Measurements from ENCODE around the gene TBC1D2B. TPM values are rescaled to one million over a fixed set of nuclear protein-coding genes. Genes with fewer than 3 reads are reported as not detected.
A peak's percentile ranks its signal among the peaks of the same experiment; 100 is the strongest.

The TBC1D2B gene
- total RNA-seq, 1 donor from 2014 or later = 13.7 TPM

- no peak overlapping the region for H3K4me3 ChIP-seq (ENCODE audit: low read depth, low read length)
- no peak for TF ChIP-seq CTCF (IDR thresholded peaks at IDR 0.05; ENCODE audit: insufficient read depth, low read length, severe bottlenecking)
- H3K36me3 ChIP-seq (ENCODE audit: control insufficient read depth, insufficient read depth, low read length) = peaks cover 3% of the 10 kb centered on the region
- no peaks in the 10 kb centered on the region for H3K27me3 ChIP-seq (ENCODE audit: control insufficient read depth, insufficient read depth, low read length)
- FAIRE-seq = no peak
- DNase-seq (ENCODE audit: low read depth) = no peak
Observed at GRCh38 chr15:78033864-78034263, 43.6 kb downstream of the TBC1D2B start.

- FAIRE-seq (no peak), DNase-seq (ENCODE audit: low read depth) (no peak)
- Histone ChIP-seq H3K27me3 (ENCODE audit: control insufficient read depth, insufficient read depth, low read length) (no peaks in the 10 kb centered on the region), H3K4me3 (ENCODE audit: low read depth, low read length) (no peak overlapping the region), H3K36me3 (ENCODE audit: control insufficient read depth, insufficient read depth, low read length) (peaks cover 3% of the 10 kb centered on the region)
- TF ChIP-seq CTCF (IDR thresholded peaks at IDR 0.05; ENCODE audit: insufficient read depth, low read length, severe bottlenecking) = no peak
Observed at GRCh38 chr15:78032671-78033070, 44.8 kb downstream of the TBC1D2B start.

- FAIRE-seq (peak; percentile 13), DNase-seq (ENCODE audit: low read depth) (no peak)
- H3K36me3 ChIP-seq (ENCODE audit: control insufficient read depth, insufficient read depth, low read length) = peaks cover 15% of the 10 kb centered on the region
- no peak for TF ChIP-seq CTCF (IDR thresholded peaks at IDR 0.05; ENCODE audit: insufficient read depth, low read length, severe bottlenecking)
- no peak overlapping the region for H3K4me3 ChIP-seq (ENCODE audit: low read depth, low read length)
- no peaks in the 10 kb centered on the region for H3K27me3 ChIP-seq (ENCODE audit: control insufficient read depth, insufficient read depth, low read length)
Observed at GRCh38 chr15:78024883-78025282, 52.6 kb downstream of the TBC1D2B start.

- Histone ChIP-seq H3K27me3 (ENCODE audit: control insufficient read depth, insufficient read depth, low read length) (no peaks in the 10 kb centered on the region), H3K36me3 (ENCODE audit: control insufficient read depth, insufficient read depth, low read length) (peaks cover 13% of the 10 kb centered on the region), H3K4me3 (ENCODE audit: low read depth, low read length) (no peak overlapping the region)
- DNase-seq (ENCODE audit: low read depth) = no peak
- no peak for TF ChIP-seq CTCF (IDR thresholded peaks at IDR 0.05; ENCODE audit: insufficient read depth, low read length, severe bottlenecking)
- no peak for FAIRE-seq
Observed at GRCh38 chr15:78024519-78024870, 53.0 kb downstream of the TBC1D2B start.

- FAIRE-seq (no peak), DNase-seq (ENCODE audit: low read depth) (no peak)
- peaks cover 13% of the 10 kb centered on the region for H3K36me3 ChIP-seq (ENCODE audit: control insufficient read depth, insufficient read depth, low read length)
Observed at GRCh38 chr15:78023865-78024518, 53.5 kb downstream of the TBC1D2B start.

More at GRCh38 chr15:78023865-78024518, 53.5 kb downstream of the TBC1D2B start:
- no peak overlapping the region for H3K4me3 ChIP-seq (ENCODE audit: low read depth, low read length)
- H3K27me3 ChIP-seq (ENCODE audit: control insufficient read depth, insufficient read depth, low read length) = no peaks in the 10 kb centered on the region
- TF ChIP-seq CTCF (IDR thresholded peaks at IDR 0.05; ENCODE audit: insufficient read depth, low read length, severe bottlenecking) = no peak

All from bronchial epithelial cell (primary cell).